Mammary epithelial cell (primary cell): ENCODE measurements around the gene POLA1.

Experiments
- CTCF ChIP-seq, 2 donors: IDR thresholded peaks in 1 of 2; conservative IDR thresholded peaks in 1 of 2; 2 replicates each; pipeline ENCODE4 v1.5.1; 2011 to 2012; ENCODE audit warnings: inconsistent platforms in 2 of 2, low read length in 2 of 2, mild to moderate bottlenecking in 2 of 2, control low read depth in 1 of 2, low read depth in 1 of 2; ENCODE audit not compliant: insufficient read depth in 1 of 2; ENCODE audit errors: extremely low read depth in 1 of 2
- EZH2 ChIP-seq: IDR thresholded peaks from 2 replicates; pipeline ENCODE4 v1.6.1; 2012; ENCODE audit warnings: low read length, inconsistent platforms, borderline replicate concordance

GRCh38 chrX:24920769-24921168 lies 227.1 kb downstream of the POLA1 start:
- TF ChIP-seq CTCF (conservative IDR thresholded peaks at IDR 0.05 in 1 of 2, IDR thresholded peaks at IDR 0.05 in 1 of 2; ENCODE audit: extremely low read depth in 1 of 2, insufficient read depth in 1 of 2, low read depth in 1 of 2, low read length in 2 of 2) (no peak), EZH2 (no peak)
